OCI-LY1 (cell line): ENCODE measurements around the gene NOTCH4.

Experiments
- EZH2 ChIP-seq: fragments of 200-600 bp; sonication (generic), shearing (Covaris generic); IDR thresholded peaks from 2 replicates; pipeline ENCODE4 v1.8.0; 2017; ENCODE audit warnings: borderline replicate concordance, mixed run types, mild to moderate bottlenecking, antibody characterized with exemption, low read length, moderate library complexity, mixed read lengths
- TF ChIP-seq, protein P1 (sequence below): fragments of 200-600 bp; sonication (generic), shearing (Covaris generic); IDR thresholded peaks from 2 replicates; pipeline ENCODE4 v1.5.1; 2017; ENCODE audit warnings: mild to moderate bottlenecking, antibody characterized with exemption, low read length, moderate library complexity, mixed read lengths

DNA sequence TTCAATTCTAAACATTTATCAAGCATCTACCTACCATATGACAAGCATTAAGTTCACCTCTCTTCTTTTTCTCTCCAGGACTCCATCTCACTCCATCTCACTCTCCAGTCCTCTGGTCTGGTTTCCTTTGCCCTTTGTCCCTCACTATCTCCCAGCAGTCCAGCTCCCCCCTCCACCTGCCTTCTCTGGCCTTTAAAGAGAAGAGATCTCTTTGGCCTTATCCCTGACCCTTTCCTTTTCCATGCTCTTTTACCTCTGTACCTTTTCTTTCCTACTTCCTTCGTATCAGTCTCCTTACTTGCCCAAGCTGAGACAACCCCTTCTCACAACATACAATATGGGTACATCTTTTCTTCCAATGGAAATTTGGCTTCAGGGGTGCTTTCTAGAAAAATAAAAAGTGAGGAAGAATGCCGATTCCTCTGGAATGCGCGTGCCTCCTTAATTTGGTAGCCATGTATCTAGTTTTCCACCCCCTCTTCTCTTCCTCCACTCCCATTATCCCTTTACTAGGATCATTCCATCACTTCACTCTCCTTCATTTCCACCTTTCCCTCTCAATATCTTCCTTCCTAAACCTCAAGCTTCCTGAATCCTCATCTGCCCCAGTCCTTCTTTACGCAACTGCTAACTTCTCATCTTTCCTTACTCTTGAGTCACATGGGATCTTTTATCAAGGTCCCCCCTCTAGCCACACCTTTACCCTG is 47.2 kb downstream of the NOTCH4 start:
- TF ChIP-seq, protein P1, sequence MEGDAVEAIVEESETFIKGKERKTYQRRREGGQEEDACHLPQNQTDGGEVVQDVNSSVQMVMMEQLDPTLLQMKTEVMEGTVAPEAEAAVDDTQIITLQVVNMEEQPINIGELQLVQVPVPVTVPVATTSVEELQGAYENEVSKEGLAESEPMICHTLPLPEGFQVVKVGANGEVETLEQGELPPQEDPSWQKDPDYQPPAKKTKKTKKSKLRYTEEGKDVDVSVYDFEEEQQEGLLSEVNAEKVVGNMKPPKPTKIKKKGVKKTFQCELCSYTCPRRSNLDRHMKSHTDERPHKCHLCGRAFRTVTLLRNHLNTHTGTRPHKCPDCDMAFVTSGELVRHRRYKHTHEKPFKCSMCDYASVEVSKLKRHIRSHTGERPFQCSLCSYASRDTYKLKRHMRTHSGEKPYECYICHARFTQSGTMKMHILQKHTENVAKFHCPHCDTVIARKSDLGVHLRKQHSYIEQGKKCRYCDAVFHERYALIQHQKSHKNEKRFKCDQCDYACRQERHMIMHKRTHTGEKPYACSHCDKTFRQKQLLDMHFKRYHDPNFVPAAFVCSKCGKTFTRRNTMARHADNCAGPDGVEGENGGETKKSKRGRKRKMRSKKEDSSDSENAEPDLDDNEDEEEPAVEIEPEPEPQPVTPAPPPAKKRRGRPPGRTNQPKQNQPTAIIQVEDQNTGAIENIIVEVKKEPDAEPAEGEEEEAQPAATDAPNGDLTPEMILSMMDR, result no peak
- TF ChIP-seq EZH2, result no peak
